Measurements from ENCODE around the gene SFI1.

The SFI1 gene

GRCh38 chr22:31619611-31620300 lies 123.4 kb downstream of the SFI1 start:
- no peak for DNase-seq
- no peak for TF ChIP-seq GATA1 (IDR thresholded peaks at IDR 0.05; ENCODE audit: low read depth, low read length)
- TF ChIP-seq POLR2A (IDR thresholded peaks at IDR 0.05; ENCODE audit: low read length), result no peak

- DNase-seq, result no peak
- TF ChIP-seq GATA1 (IDR thresholded peaks at IDR 0.05; ENCODE audit: low read depth, low read length), result no peak
- TF ChIP-seq POLR2A (IDR thresholded peaks at IDR 0.05; ENCODE audit: low read length), result no peak
Measured at GRCh38 chr22:31620756-31621480, 124.6 kb downstream of the SFI1 start.

- TF ChIP-seq GATA1 (IDR thresholded peaks at IDR 0.05; ENCODE audit: low read depth, low read length), result no peak
- TF ChIP-seq POLR2A (IDR thresholded peaks at IDR 0.05; ENCODE audit: low read length), result no peak
- DNase-seq, result no peak
Measured at GRCh38 chr22:31621507-31622124, 125.3 kb downstream of the SFI1 start.

- no peak for TF ChIP-seq POLR2A (IDR thresholded peaks at IDR 0.05; ENCODE audit: low read length)
- TF ChIP-seq GATA1 (IDR thresholded peaks at IDR 0.05; ENCODE audit: low read depth, low read length), result no peak
- no peak for DNase-seq
Measured at GRCh38 chr22:31622980-31623379, 126.6 kb downstream of the SFI1 start.

- TF ChIP-seq GATA1 (IDR thresholded peaks at IDR 0.05; ENCODE audit: low read depth, low read length) (no peak), POLR2A (IDR thresholded peaks at IDR 0.05; ENCODE audit: low read length) (no peak)
- no peak for DNase-seq
Measured at GRCh38 chr22:31623592-31624304, 127.4 kb downstream of the SFI1 start.

GRCh38 chr22:31625257-31625640 lies 128.9 kb downstream of the SFI1 start:
- no peak for DNase-seq
- no peak for TF ChIP-seq GATA1 (IDR thresholded peaks at IDR 0.05; ENCODE audit: low read depth, low read length)
- TF ChIP-seq POLR2A (IDR thresholded peaks at IDR 0.05; ENCODE audit: low read length), result no peak

- no peak for TF ChIP-seq GATA1 (IDR thresholded peaks at IDR 0.05; ENCODE audit: low read depth, low read length)
- TF ChIP-seq POLR2A (IDR thresholded peaks at IDR 0.05; ENCODE audit: low read length), result no peak
- DNase-seq, result peak; percentile 50
Measured at GRCh38 chr22:31625661-31626426, 129.5 kb downstream of the SFI1 start.

GRCh38 chr22:31626427-31627150 lies 130.3 kb downstream of the SFI1 start:
- TF ChIP-seq POLR2A (IDR thresholded peaks at IDR 0.05; ENCODE audit: low read length) (peak; percentile 73), GATA1 (IDR thresholded peaks at IDR 0.05; ENCODE audit: low read depth, low read length) (peak; percentile 89)
- peak; percentile 93 to 97 for DNase-seq

- peak; percentile 79 to 81 for DNase-seq
- TF ChIP-seq GATA1 (IDR thresholded peaks at IDR 0.05; ENCODE audit: low read depth, low read length) (no peak), POLR2A (IDR thresholded peaks at IDR 0.05; ENCODE audit: low read length) (no peak)
Measured at GRCh38 chr22:31627223-31627731, 130.9 kb downstream of the SFI1 start.

GRCh38 chr22:31628362-31628761 lies 132.0 kb downstream of the SFI1 start:
- no peak for TF ChIP-seq GATA1 (IDR thresholded peaks at IDR 0.05; ENCODE audit: low read depth, low read length)
- TF ChIP-seq POLR2A (IDR thresholded peaks at IDR 0.05; ENCODE audit: low read length), result no peak
- peak in 1 of 2 experiments; percentile 42 for DNase-seq

GRCh38 chr22:31628969-31629708 lies 132.8 kb downstream of the SFI1 start:
- TF ChIP-seq POLR2A (IDR thresholded peaks at IDR 0.05; ENCODE audit: low read length), result peak; percentile 26
- TF ChIP-seq GATA1 (IDR thresholded peaks at IDR 0.05; ENCODE audit: low read depth, low read length), result no peak

GRCh38 chr22:31629741-31630184 lies 133.4 kb downstream of the SFI1 start:
- no peak for TF ChIP-seq POLR2A (IDR thresholded peaks at IDR 0.05; ENCODE audit: low read length)
- TF ChIP-seq GATA1 (IDR thresholded peaks at IDR 0.05; ENCODE audit: low read depth, low read length), result no peak
- DNase-seq, result peak in 1 of 2 experiments; percentile 57

More at GRCh38 chr22:31628969-31629708, 132.8 kb downstream of the SFI1 start:
- DNase-seq, result peak; percentile 37 to 49
